Neural cell (in vitro differentiated cells): ENCODE results near the gene RNF123. TPM values are rescaled to one million over a fixed set of nuclear protein-coding genes. Genes with fewer than 3 reads are reported as not detected.

Experiments used
- H2AFZ ChIP-seq: fragments of 200-600, 300-800 bp; sonication (generic), shearing (Covaris generic); 2 replicates; pipeline ENCODE4 v1.6.0; 2014; ENCODE audit warnings: low read depth, mild to moderate bottlenecking, antibody characterized with exemption, low read length, moderate library complexity
- H3F3A ChIP-seq: fragments of 200-600 bp; shearing (Covaris generic); 2 replicates; pipeline ENCODE4 v1.6.1; 2016; ENCODE audit warnings: mild to moderate bottlenecking, moderate library complexity, mixed read lengths, antibody characterized with exemption, low read length; ENCODE audit not compliant: insufficient read depth, poor library complexity, severe bottlenecking
- H3K27ac ChIP-seq: fragments of 200-600, 300-800 bp; sonication (generic), shearing (Covaris generic); 2 replicates; pipeline ENCODE4 v1.5.1; 2014; ENCODE audit warnings: mild to moderate bottlenecking, low read length, moderate library complexity
- H3K27me3 ChIP-seq: fragments of 300-800, 200-600 bp; sonication (generic), shearing (Covaris generic); 2 replicates; pipeline ENCODE4 v1.6.0; 2014; ENCODE audit warnings: mild to moderate bottlenecking, low read depth, low read length, moderate library complexity; ENCODE audit not compliant: insufficient read depth
- H3K36me3 ChIP-seq: fragments of 300-800, 200-600 bp; sonication (generic), shearing (Covaris generic); 2 replicates; pipeline ENCODE4 v1.5.1; 2014; ENCODE audit warnings: mild to moderate bottlenecking, antibody characterized with exemption, low read length, moderate library complexity; ENCODE audit not compliant: insufficient read depth
- H3K4me2 ChIP-seq: fragments of 300-800, 200-600 bp; sonication (generic), shearing (Covaris generic); 2 replicates; pipeline ENCODE4 v1.6.0; 2014; ENCODE audit warnings: mild to moderate bottlenecking, low read length
- H3K4me3 ChIP-seq: fragments of 300-800, 200-600 bp; sonication (generic), shearing (Covaris generic); 2 replicates; pipeline ENCODE4 v1.5.1; 2014; ENCODE audit warnings: mild to moderate bottlenecking, low read length, moderate library complexity
- H3K79me2 ChIP-seq: fragments of 200-600 bp; shearing (Covaris generic); replicated peaks from 2 replicates; pipeline ENCODE4 v1.6.0; 2014; ENCODE audit warnings: mild to moderate bottlenecking, low read length, moderate library complexity; ENCODE audit not compliant: insufficient read depth
- H3K9ac ChIP-seq: fragments of 300-800, 200-600 bp; sonication (generic), shearing (Covaris generic); 2 replicates; pipeline ENCODE4 v1.6.1; 2016; ENCODE audit warnings: mild to moderate bottlenecking, low read length, mixed read lengths
- H3K9me2 ChIP-seq: fragments of 200-600 bp; shearing (Covaris generic); 2 replicates; pipeline ENCODE4 v1.6.1; 2016; ENCODE audit warnings: mild to moderate bottlenecking, low read length, mixed read lengths; ENCODE audit not compliant: insufficient read depth
- H3K9me3 ChIP-seq: fragments of 200-600, 300-800 bp; sonication (generic), shearing (Covaris generic); 2 replicates; pipeline ENCODE4 v1.6.1; 2016; ENCODE audit warnings: mild to moderate bottlenecking, mixed run types, low read length, moderate library complexity, mixed read lengths
- H4K20me1 ChIP-seq: fragments of 200-600 bp; shearing (Covaris generic); 2 replicates; pipeline ENCODE4 v1.6.1; 2016; ENCODE audit warnings: mild to moderate bottlenecking, mixed run types; ENCODE audit not compliant: insufficient read depth
- CTCF ChIP-seq: fragments of 450-650 bp; IDR thresholded peaks from 2 replicates; pipeline ENCODE4 v1.5.1; 2014; ENCODE audit warnings: antibody characterized with exemption, mild to moderate bottlenecking, moderate library complexity; ENCODE audit not compliant: poor library complexity, severe bottlenecking
- EP300 ChIP-seq: fragments of 450-650 bp; conservative IDR thresholded peaks from 2 replicates; pipeline ENCODE4 v1.6.1; 2014; ENCODE audit warnings: antibody characterized with exemption, mild to moderate bottlenecking, moderate library complexity; ENCODE audit not compliant: poor library complexity, severe bottlenecking
- EZH2 ChIP-seq: fragments of 200-600, 300-800 bp; shearing (Covaris generic), sonication (generic); IDR thresholded peaks from 2 replicates; pipeline ENCODE4 v1.6.1; 2014; ENCODE audit warnings: antibody characterized with exemption, low read length, borderline replicate concordance, mild to moderate bottlenecking; ENCODE audit not compliant: insufficient read depth, poor library complexity, severe bottlenecking
- MXI1 ChIP-seq: fragments of 450-650 bp; conservative IDR thresholded peaks from 2 replicates; pipeline ENCODE4 v1.6.1; 2014; ENCODE audit warnings: antibody characterized with exemption, mild to moderate bottlenecking; ENCODE audit not compliant: poor library complexity, severe bottlenecking
- POLR2AphosphoS5 ChIP-seq: IDR thresholded peaks from 2 replicates; pipeline ENCODE4 v1.6.1; 2012
- RAD21 ChIP-seq: fragments of 450-650 bp; conservative IDR thresholded peaks from 2 replicates; pipeline ENCODE4 v1.6.1; 2014; ENCODE audit warnings: antibody characterized with exemption, mild to moderate bottlenecking, moderate library complexity
- REST ChIP-seq: IDR thresholded peaks from 2 replicates; pipeline ENCODE4 v1.6.1; 2012; ENCODE audit warnings: borderline replicate concordance
- SMC3 ChIP-seq: fragments of 450-650 bp; conservative IDR thresholded peaks from 2 replicates; pipeline ENCODE4 v1.6.1; 2014; ENCODE audit warnings: antibody characterized with exemption, mild to moderate bottlenecking, moderate library complexity; ENCODE audit not compliant: poor library complexity
- TAF1 ChIP-seq: IDR thresholded peaks from 2 replicates; pipeline ENCODE4 v1.6.1; 2012; ENCODE audit warnings: low read depth
- polyA plus RNA-seq: library from polyadenylated mRNA; depleted of rRNA; stranded (reverse); fragments of >200 nt; gene quantifications from 2 replicates; pipeline ENCODE4 v1.2.3, GENCODE V29; 2014

Gene RNF123
- polyA plus RNA-seq, 1 donor from 2014 or later = 27.4 TPM

- TF ChIP-seq MXI1 (no peak), CTCF (no peak), TAF1 (no peak), SMC3 (no peak), REST (no peak), EZH2 (no peak), POLR2AphosphoS5 (no peak), RAD21 (no peak), EP300 (no peak)
- Histone ChIP-seq H3K4me3 (no peak overlapping the region), H2AFZ (no peak overlapping the region), H3K9me2 (no peaks in the 10 kb centered on the region), H3K9ac (no peak overlapping the region), H3K4me2 (no peak overlapping the region), H3K79me2 (no peaks in the 10 kb centered on the region), H3K27ac (no peak overlapping the region), H3F3A (no peaks in the 10 kb centered on the region), H3K9me3 (no peaks in the 10 kb centered on the region), H4K20me1 (no peaks in the 10 kb centered on the region), H3K36me3 (no peaks in the 10 kb centered on the region), H3K27me3 (no peaks in the 10 kb centered on the region)
Measured at GRCh38 chr3:49700014-49700413, 10.7 kb downstream of the RNF123 start.

- Histone ChIP-seq H4K20me1 (no peaks in the 10 kb centered on the region), H3K27me3 (no peaks in the 10 kb centered on the region), H3F3A (no peaks in the 10 kb centered on the region), H3K27ac (no peak overlapping the region), H3K79me2 (no peaks in the 10 kb centered on the region), H3K4me2 (no peak overlapping the region), H3K9me2 (no peaks in the 10 kb centered on the region), H2AFZ (no peak overlapping the region), H3K36me3 (no peaks in the 10 kb centered on the region), H3K9ac (no peak overlapping the region), H3K9me3 (no peaks in the 10 kb centered on the region), H3K4me3 (no peak overlapping the region)
- TF ChIP-seq CTCF (no peak), SMC3 (no peak), EP300 (no peak), REST (no peak), POLR2AphosphoS5 (no peak), MXI1 (no peak)
Measured at GRCh38 chr3:49700453-49701128, 11.2 kb downstream of the RNF123 start.
